Measurements from ENCODE around the gene SCG5. TPM values are rescaled to one million over a fixed set of nuclear protein-coding genes. Genes with fewer than 3 reads are reported as not detected.

Gene SCG5
- total and polyA plus RNA-seq, 4 donors, result 2.9 to 13.4 (median 10.1) TPM

DNA sequence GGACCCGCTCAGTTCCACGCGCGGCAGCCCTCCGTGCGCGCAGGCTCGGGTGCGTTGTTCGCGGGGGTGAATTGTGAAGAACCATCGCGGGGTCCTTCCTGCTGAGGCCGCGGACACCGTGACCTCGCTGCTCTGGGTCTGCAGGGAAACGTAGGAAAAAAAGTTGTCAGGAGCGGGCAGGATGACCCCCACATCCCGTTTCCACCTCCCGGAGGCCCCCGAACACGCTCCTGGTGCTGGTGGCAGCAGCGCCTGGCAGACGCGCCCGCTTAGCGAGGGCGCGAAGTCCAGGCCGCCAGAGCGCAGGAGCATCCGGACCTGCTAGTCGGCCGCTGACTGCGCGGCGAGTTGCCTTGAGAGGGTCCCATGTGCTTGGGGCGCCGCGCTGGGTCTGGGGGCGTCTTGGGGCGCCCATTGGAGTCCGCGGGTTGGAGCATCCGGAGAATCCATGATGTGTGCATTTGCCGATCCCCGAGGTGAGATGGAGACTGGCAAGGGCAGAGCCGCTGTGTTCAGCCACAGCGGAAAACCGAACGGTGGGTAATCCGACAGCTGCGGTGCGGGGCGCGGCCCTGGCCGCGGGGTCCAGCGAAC, 76.8 kb downstream of the SCG5 start:
- Histone ChIP-seq H3K4me1 (ENCODE audit: control insufficient read depth in 4 of 4, insufficient read depth in 4 of 4, low read length in 3 of 4) (peaks cover 11 to 26% (median 21%) of the 10 kb centered on the region in 4 donors), H3K36me3 (ENCODE audit: control insufficient read depth in 4 of 4, insufficient read depth in 3 of 4, low read depth in 1 of 4, low read length in 3 of 4) (no peaks in the 10 kb centered on the region), H3K9me3 (ENCODE audit: control insufficient read depth in 4 of 4, low read length in 3 of 4) (peaks cover 0 to 2% (median 0%) of the 10 kb centered on the region in 4 donors), H3K9ac (ENCODE audit: low read depth in 1 of 2, low read length in 2 of 2) (no peak overlapping the region), H3K4me3 (ENCODE audit: low read depth in 1 of 3, low read length in 3 of 3) (peak overlapping the region in 2 of 3 donors; percentile 61 to 62), H3K27me3 (ENCODE audit: control insufficient read depth in 4 of 4, insufficient read depth in 4 of 4, low read length in 3 of 4) (peaks cover 0 to 20% (median 3%) of the 10 kb centered on the region in 4 donors), H3K27ac (ENCODE audit: low read depth in 1 of 2, low read length in 2 of 2) (no peak overlapping the region)
- 3% methylated on average over 60 of the region's 60 CpGs for WGBS
- TF ChIP-seq FOXA1 (IDR thresholded peaks at IDR 0.05) (no peak), JUND (IDR thresholded peaks at IDR 0.05) (no peak), GABPA (IDR thresholded peaks at IDR 0.05 in 1 of 2, conservative IDR thresholded peaks at IDR 0.05 in 1 of 2) (no peak), SP1 (IDR thresholded peaks at IDR 0.05) (no peak), HNF4G (IDR thresholded peaks at IDR 0.05) (no peak), RXRA (IDR thresholded peaks at IDR 0.05) (no peak), RAD21 (IDR thresholded peaks at IDR 0.05) (no peak), NR2F2 (IDR thresholded peaks at IDR 0.05) (no peak), YY1 (IDR thresholded peaks at IDR 0.05) (no peak), TAF1 (conservative IDR thresholded peaks at IDR 0.05) (no peak), HNF4A (conservative IDR thresholded peaks at IDR 0.05) (no peak), FOXA2 (IDR thresholded peaks at IDR 0.05) (no peak), REST (IDR thresholded peaks at IDR 0.05) (no peak)
- TF ChIP-seq, protein P1, sequence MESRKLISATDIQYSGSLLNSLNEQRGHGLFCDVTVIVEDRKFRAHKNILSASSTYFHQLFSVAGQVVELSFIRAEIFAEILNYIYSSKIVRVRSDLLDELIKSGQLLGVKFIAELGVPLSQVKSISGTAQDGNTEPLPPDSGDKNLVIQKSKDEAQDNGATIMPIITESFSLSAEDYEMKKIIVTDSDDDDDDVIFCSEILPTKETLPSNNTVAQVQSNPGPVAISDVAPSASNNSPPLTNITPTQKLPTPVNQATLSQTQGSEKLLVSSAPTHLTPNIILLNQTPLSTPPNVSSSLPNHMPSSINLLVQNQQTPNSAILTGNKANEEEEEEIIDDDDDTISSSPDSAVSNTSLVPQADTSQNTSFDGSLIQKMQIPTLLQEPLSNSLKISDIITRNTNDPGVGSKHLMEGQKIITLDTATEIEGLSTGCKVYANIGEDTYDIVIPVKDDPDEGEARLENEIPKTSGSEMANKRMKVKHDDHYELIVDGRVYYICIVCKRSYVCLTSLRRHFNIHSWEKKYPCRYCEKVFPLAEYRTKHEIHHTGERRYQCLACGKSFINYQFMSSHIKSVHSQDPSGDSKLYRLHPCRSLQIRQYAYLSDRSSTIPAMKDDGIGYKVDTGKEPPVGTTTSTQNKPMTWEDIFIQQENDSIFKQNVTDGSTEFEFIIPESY (IDR thresholded peaks at IDR 0.05), result no peak
- TF ChIP-seq, protein P2, sequence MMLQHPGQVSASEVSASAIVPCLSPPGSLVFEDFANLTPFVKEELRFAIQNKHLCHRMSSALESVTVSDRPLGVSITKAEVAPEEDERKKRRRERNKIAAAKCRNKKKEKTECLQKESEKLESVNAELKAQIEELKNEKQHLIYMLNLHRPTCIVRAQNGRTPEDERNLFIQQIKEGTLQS (IDR thresholded peaks at IDR 0.05), result no peak
- TF ChIP-seq, protein P3, sequence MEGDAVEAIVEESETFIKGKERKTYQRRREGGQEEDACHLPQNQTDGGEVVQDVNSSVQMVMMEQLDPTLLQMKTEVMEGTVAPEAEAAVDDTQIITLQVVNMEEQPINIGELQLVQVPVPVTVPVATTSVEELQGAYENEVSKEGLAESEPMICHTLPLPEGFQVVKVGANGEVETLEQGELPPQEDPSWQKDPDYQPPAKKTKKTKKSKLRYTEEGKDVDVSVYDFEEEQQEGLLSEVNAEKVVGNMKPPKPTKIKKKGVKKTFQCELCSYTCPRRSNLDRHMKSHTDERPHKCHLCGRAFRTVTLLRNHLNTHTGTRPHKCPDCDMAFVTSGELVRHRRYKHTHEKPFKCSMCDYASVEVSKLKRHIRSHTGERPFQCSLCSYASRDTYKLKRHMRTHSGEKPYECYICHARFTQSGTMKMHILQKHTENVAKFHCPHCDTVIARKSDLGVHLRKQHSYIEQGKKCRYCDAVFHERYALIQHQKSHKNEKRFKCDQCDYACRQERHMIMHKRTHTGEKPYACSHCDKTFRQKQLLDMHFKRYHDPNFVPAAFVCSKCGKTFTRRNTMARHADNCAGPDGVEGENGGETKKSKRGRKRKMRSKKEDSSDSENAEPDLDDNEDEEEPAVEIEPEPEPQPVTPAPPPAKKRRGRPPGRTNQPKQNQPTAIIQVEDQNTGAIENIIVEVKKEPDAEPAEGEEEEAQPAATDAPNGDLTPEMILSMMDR (IDR thresholded peaks at IDR 0.05; ENCODE audit: low read depth, low read length, missing input control), result no peak
- TF ChIP-seq, protein P4, sequence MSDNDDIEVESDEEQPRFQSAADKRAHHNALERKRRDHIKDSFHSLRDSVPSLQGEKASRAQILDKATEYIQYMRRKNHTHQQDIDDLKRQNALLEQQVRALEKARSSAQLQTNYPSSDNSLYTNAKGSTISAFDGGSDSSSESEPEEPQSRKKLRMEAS (IDR thresholded peaks at IDR 0.05), result no peak
- DNase-seq (ENCODE audit: low spot score), result no peak

Measured in liver (tissue), 9 donors.